DMS153 (cell line): ENCODE measurements around the gene GTSE1.

ENCODE experiments used
- DNase-seq: peaks from one replicate; lab custom pipeline; 2025; lab: John Stamatoyannopoulos, UW

The GTSE1 gene

DNA sequence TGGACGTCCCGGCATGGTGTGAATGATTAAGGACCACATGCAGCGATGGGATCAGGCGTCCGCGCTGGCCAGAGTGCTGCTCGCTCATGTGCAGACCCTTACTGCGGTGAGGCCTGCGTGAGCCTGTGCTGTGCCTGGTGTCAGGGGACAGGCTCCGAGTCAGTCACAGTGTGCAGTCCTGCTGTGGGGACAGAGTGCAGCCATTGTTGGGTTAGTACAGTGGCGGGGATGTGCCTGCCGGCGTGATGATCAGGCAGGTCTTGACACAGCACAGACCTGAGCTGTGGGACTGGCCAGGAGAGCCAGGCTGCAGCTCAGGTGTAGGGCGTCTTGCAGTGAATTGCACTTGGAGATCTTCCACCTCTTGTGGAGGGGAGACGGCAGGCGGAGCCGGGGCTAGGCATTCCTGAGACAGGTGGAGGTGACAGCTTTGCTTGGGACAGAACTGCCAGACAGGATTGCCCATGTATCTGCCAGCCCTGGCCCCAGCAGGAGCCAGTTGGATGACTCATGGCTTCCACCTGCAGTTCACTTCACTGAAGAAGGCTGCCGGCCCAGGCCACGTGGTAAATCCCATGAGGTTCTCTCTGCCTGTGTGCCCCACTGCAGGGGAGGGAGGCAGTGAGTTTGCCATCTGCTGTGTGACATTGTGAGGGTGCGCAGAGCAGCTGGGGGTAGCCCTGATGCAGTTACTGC is 56.2 kb downstream of the GTSE1 start:
- peak; percentile 12 for DNase-seq

DNA sequence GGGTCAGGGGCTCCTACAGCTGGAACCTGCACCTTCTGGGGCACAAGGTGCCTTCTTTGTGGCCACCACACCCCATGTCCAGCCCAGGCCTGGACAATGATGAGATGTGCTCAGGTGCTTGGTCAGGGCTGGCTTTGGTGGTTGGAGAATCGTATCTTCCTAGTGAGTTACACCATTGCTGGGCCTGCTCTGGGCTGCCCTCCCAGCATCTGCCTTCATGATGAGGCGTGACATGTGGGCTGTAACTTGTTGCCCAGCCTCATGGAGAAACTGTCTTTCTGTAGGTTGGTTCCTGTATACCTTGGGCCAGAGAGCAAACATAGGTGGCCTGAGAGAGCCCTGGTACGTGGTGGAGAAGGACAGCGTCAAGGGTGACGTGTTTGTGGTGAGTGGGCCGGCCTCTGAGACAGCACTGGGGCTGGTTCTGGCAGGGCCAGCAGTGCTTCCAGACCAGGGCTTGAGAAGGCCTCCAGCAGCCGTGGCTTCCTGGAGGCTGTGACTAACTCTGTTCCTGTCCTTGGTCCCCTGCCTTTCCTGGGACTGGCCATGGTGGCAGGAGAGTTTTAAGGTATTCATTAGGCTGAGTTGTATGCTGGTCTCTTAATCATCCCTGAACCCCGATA is 56.9 kb downstream of the GTSE1 start:
- DNase-seq: no peak

DNA sequence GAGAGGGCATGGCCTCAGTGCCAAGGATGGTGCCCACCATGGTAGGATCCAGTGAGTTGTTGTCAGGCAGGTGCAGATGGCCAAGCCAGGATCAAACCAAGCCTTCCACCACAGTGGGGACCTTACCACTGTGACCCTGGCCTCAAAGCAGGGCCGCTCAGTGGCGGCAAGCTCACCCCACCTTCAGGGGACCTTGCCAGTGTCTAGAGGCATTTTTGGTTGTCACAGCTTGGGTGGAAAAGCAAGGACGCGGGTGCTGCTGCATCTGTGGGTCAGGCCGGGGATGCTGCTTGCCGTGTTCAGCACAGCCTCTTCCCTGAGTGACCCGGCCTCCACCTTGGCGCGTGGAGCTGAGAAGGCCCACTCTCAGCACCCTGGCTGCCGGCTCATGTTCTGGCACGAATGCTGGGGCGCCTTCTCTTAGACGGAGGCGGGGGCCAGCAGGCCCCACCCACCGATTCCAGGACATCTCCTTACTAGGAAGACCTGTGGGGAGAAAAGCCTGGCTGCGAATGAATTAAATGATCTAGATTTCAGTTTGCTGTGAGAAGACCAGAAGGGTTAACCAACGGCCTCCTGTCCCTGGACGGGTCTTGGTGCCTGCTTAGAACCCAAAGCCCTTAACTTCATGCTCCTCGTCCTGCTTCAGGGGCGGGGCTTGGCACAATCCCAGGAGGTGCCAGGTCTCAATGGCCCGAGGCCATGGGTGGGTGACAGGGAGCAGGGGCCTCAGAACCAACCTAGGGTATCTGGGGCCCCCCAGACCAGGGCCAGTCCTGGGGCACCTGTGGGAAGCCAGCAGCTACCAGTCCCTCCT is 57.7 kb downstream of the GTSE1 start:
- no peak for DNase-seq

DNA sequence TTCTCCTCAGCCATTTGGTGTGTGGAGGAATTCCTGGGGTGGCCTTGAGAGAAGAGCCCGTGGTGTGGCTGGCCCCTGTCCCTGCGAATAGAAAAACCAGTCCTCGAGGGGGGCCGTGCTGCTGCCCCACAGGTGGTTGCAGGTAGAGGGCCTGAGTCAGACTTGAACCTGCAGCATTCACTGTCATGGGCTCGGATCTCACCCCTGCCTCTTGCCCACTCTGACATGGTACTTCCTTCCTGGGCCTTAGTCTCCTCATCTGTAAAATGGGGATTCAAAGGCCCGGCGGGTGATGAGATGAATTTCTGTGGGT is 58.3 kb downstream of the GTSE1 start:
- no peak for DNase-seq

DNA sequence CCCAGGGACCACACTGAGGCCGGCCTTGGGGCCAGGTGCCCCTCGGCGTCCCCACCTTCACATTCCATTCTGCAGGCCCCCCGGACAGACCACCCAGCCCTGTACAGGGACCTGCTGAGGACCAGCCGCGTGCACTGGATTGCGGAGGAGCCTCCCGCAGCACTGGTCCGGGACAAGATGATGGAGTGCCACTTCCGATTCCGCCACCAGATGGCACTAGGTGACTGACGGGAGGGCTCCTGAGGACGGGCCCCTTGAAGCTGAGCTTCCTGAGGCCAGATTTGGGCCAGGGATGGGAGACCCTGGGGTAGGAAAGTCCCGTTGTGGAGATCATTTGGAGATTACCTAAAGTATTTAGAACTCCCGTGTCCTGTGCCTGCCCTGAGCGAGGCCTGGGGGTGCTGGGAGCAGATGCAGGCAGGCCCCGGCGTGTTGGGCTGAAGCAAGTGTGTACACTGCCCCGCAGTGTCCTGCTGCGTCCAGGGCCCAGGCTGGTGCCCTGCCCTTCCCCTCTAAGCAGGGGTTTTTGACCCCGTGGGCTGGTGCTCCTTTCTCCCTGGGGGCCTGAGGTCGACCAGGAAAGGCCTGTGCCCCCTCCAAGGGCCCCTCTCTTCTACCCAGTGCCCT is 58.8 kb downstream of the GTSE1 start:
- no peak for DNase-seq

DNA sequence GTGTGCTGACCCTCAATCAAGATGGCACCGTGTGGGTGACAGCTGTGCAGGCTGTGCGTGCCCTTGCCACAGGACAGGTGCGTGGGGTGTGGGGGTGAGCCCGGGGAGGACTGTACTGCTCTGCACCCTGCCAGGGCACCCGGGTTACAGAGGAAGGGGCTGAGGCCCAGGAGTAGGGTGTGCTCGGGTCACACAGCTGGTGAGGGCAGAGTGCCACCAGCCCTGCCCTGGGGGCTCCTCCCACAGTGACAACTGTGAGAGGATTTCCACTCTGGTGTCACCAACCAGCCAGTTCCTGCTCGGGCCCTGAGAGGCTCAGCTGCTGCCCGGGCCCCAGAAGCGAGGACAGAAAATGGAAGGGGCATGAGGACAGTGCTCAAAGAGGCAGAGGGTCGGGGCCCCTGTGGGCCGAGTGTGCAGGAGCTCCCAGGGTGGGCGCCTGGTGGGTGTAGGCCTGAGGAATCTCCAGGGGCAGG is 59.4 kb downstream of the GTSE1 start:
- DNase-seq: no peak

DNA sequence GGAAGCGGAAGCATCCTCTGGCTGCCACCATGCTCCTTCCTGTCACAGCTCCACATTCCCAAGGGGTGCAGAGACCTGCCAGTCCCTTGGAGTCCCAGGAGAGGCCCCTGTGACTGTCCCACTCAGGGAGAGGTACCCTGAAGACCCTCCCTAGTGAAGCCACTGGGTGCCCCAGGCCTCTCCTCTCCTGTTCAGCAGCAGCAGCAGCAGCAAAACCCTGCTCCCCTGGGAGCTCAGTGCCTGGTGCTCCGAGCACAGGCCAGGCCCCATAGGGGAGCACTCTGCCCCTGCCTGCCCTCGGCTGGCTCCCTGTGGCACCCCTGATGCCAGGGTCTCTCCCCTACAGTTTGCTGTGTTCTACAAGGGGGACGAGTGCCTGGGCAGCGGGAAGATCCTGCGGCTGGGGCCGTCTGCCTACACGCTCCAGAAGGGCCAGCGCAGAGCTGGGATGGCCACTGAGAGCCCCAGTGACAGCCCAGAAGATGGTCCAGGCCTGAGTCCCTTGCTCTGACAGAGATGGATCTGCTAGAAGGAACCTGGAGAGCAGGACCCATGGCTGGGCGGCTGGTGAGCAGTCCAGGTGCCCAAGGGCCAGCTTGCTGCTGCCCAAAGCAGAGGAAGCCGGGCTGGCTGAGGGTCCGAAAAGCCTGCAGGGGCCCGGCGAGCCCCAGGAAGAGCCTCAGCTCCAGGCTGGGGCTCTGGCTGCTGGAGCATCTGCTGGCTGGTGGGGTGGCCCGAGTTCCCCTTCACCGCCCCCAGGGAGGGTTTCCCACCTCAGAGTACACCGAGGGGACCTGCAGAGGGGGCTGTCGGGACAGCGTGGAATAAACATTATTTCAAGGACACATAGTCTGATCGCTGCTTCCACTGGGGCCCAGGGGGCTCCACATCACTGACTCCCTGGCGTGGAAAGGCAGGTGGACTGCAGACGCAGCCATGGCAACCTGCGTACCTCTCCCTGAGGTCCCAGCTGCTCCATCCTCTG is 60.1 kb downstream of the GTSE1 start:
- no peak for DNase-seq

DNA sequence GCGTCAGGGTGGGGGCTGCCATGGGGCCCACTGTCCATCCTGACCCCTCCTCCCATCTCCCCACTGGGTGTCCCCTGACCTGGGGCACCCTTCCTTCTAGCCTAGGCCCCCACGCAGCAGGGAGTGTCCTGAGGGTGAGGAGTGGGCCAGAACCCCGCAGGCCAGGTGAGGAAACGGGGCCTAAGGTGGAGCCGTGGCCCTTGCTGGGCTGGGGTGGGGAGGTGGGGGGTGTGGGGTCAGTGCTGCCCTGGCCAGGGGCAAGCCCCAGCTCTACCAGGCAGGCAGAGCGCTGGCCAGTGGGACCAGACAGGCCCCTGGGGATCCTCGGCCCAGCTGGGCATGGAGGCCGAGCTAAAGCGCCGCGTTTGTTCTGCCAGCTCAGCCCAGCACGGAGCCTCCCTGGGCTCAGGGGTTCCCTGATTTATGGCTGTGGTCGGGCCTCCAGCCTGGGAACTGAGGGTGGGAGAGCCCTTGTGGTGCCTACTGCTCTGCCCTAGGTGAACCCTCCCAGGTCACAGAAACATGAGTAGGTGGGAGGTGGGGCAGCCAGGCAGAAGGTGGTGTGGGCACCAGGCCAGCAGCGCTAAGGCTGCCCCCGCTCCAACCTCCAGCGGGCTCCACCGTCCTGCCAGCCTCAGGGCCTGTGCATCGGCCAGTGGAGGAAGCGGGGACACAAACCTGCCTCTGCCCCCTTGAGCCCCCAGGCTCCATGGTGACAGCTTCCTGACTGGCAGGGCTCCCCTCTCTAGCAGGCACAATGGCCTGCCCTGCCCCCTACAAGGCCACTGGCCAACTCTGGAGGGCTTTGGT is 61.2 kb downstream of the GTSE1 start:
- DNase-seq: no peak

DNA sequence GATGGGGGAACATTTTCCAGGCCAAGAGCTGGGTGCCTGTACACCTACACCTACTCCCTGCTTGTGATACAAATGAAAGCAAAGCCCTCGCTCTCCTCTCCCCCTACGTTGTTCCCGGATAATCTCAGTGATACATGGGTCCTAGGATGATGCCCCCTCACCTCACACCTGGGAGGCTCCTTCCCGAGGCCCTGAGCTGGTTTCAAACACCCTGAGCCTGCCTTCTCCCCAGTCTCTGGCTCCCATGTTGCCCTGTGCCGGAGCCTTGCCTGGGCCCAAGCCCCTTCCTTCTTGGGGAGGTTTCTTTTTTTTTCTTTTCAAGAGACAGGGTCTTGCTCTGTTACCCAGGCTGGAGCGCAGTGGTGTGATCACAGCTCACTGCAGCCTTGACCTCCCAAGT is 62.1 kb downstream of the GTSE1 start:
- no peak for DNase-seq

DNA sequence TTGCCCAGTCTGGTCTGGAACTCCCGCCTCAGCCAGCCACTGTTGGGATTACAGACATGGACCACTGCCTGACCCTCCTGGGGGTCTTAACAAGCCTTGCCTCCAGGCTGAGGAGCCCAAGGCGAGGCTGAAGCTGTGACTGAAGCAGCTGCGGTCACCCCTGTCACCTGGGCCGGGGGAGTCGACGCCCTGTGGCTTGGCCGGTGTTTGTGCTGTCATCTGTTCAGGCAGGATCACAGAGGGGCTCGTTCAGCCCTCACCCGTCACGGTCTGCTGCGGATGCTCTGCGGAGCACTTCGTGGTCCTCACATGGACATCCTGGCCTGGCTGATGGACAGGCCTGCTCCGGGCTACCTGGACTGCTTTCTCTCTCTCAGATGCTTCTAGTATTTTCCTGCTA is 62.7 kb downstream of the GTSE1 start:
- no peak for DNase-seq

DNA sequence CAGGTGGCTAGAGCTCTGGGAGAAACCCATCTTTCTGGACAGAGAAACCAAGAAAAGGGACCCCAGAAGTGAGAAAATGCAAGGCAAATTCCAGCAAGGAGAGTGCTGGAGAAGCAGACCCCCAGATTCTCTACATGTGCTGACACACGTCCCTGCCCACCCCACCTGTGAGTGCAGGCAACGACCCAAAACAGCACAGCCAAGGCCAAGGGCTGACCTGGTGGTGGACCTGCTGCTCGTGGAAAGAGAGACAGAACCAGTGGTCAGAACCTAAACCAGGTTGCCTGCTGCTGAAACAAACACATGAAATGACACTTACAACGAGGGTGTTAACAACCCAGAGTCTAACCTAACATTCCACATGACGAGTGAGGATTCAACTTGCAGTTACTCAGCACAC is 63.4 kb downstream of the GTSE1 start:
- DNase-seq: no peak

DNA sequence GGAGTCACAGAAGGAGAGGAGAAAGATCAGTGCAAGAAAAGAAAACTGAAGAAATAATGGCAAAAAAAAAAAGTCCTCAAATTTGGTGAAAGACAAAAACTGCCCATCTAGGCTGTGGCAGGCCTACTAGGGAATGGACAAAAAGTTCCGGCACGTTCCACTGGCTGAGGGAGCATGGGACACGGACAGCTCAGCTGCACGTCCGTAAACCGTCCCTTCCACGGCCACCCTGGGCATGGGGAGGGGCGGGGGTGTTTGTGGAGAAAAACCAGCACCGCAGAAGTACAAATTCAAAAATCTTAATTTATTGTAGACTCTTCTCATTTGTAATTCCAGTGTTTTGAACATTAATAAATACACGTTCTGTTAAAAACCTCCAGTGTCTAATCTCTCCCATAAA is 64.2 kb downstream of the GTSE1 start:
- DNase-seq: no peak

DNA sequence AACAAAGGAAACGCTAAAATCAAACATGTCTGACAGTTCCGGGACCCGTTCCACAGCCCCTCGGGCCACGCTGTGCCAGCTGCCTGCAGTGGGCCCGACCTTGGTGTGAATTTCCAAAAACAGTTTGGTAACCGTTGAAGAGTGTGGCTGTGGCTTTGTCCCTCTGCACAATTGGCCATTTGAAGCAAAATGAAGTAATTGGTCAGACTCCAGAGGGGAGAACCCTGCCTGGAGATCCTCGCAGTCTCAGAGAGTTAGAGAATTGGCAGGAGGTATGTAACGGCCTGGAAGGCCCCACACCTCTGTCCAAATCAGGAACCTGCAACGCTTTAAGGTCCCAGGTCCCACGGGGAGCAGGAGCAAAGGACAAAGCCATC is 65.1 kb downstream of the GTSE1 start:
- no peak for DNase-seq

DNA sequence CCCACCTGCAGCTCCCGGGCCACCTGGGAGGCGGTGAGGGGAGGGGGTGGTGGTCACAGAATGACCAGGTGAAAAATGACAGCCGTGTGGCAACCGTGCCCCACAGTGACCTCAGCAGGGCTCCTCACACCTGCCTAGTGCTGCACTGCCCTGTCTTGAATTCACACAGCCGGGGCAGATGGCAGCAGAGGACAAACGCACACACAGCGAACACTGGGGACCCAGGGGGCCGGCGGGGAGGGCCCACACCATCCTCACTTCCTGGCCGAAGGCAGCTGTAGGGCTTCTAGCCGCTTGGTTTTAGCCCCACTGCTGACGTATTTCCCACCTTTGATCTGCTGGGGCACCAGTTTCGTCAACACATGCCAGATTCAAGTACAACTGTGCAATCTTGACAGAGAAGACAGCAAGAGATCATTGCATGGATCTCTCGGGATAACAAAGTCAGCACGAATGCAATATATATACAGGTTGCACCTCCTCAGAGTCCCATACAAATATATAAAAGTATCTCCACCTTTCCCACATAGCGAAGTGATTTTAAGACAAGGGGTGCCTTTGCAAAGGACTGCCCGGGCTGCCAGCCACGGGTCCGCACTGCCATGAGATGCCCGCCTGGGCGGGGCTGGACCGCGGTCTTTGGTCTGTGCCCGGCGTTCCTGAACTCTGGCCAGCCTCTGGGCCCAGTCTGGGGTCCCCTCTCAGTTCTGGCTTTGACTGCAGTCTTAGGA is 65.7 kb downstream of the GTSE1 start:
- peak; percentile 10 for DNase-seq

DNA sequence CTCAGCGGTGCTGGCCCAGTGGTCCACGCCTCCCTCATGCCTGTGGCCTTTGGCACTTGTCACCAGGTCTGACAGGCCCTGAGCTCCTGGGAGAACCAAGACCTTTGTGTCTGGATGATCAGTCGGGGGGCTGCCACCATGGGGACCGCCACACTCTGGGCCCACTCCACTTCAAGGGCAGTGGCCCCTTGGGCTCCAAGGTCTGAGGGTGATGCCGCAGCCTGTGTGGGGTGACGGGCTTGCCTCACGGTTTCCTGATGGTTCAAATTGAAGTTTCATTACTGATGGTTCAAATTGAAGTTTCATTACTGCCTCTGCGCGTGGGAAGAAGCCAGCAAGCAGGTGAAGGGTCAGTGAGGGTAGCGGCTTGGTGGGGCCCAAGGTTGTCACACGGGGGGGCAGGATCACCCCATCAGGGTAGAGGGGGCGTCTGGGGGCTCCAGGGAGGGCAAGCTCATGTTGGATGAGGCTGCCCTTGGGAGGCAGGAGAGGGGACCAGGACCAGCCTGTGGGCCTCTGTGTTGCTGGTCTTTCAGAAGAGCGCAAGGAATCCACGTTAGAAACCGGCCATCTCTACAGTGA is 66.4 kb downstream of the GTSE1 start:
- no peak for DNase-seq

DNA sequence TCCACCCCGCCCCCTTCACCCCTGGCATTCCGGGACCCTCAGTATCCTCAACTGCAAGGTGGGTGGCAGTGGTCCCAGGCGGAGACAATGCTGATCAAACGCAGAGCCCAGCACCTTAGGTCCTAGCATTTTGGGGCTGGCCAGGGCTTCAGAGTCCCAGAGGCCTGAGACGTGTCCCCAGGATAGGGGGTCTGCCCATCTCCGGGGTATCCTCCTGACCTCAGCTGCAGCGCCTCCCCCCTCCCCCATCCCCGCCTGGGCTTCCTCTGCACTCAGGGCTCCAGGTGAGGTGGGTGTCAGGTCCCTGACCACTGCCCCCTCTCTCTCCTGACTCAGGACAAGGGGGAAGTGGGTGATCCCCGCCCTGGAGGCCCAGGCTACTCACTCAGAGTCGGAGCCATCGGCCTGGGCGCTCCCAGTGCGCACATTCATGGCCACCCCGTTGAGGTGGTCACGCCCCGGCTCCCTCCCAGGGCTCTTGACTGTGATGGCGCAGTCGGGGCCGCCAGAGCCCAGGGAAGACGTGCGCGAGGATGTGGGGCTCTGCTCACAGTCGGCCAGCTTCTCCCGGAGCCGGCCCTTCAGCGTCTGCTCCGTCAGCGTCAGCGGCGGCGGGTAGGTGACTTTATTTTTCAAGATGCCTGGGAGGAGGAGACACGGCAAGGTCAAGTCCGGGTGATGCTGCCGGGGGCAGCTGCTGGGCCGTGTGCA is 67.1 kb downstream of the GTSE1 start:
- no peak for DNase-seq

DNA sequence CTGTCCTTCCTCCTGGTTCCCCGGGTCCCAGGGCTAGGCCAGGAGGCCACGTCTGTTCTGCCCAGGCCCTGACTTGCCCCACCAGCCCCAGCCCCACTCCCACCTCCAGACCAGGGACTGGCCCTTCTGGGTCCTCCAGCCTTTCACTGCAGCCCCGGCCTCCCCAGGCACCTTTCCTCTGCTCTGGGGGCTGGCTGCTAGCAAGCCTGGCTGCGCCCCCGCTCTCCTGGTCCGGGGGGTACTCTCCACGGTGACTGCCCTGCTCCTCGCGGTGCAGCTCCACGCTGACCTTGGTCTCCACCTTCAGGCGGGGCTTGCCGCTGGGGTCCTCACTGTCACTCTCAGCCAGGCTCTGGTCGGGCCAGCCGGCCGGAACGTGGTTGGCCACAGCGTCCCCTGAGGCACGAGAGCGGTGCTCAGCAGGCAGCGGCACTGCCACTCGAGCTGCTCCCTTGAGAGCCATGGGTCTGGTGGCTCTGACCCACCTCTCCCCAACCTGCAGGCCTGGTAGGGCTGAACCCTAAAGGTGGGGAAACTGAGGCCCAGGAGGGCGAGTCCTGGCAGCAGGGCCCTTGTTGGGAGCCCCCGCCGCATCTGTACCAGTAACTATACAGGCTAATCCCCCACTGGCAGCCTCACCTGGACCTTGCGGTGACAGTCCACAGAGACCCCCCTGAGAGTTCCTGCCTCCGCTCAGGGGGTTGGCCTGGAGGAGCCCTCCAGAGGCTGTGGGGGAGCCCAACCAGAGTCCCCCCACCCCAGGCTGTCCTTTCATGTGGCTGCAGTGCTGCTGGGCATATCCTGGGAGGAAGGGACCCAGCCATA is 67.9 kb downstream of the GTSE1 start:
- DNase-seq: no peak

DNA sequence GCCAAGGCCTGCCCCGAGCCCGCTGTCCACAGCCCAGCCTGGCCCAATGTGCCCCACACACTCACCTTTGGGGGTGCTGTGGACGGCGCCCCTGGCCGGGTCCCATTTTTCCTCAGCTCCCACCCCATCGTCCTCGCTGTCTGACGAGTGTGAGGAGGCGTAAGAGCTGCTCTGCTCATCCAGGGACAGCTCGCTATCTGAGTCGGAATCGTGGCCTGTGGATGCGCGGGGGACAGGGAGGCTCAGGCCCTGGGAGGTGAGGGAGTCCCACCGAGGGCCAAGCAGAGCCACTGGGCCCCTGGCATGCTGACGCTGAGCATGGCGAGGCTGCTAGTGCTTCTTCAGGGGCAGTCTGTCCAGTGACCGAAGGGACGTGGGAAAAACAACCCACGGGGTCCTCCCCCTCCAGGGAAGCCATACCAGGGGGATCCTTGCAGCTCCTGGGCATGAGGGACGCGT is 68.5 kb downstream of the GTSE1 start:
- DNase-seq: no peak
